CD4-positive, CD25-positive, alpha-beta regulatory T cell (primary cell): ENCODE results near the gene FYTTD1. TPM values are rescaled to one million over a fixed set of nuclear protein-coding genes. Genes with fewer than 3 reads are reported as not detected.

Experiments used
- polyA plus RNA-seq, 4 donors: library from polyadenylated mRNA; unstranded; fragments of 300-500 nt; fragmentation: Illumina TruSeq; gene quantifications; one replicate each; pipeline ENCODE4 v1.2.3, GENCODE V29; 2021
- total RNA-seq: library from RNA; stranded (reverse); gene quantifications from one replicate; pipeline ENCODE4 v1.2.3, GENCODE V29; 2022

Gene FYTTD1
- total and polyA plus RNA-seq, 5 donors from 2014 or later: 42.2 to 91.0 (median 83.3) TPM

Other genes starting within 250 kb of the FYTTD1 start
- gene BDH1, start 193.9 kb upstream of the FYTTD1 start, total RNA-seq: 20.3 TPM
- gene BDH1, start 193.9 kb upstream of the FYTTD1 start, polyA plus RNA-seq: 10 to 100 TPM; 13.5 to 29.8 (median 22.2) TPM
- gene RUBCN, start 13.0 kb upstream of the FYTTD1 start, total RNA-seq: 58.5 TPM
- 10 to 100 TPM; 17.5 to 28.2 (median 19.5) TPM for gene RUBCN, start 13.0 kb upstream of the FYTTD1 start, polyA plus RNA-seq
- 66.1 TPM for gene LRCH3, start 41.4 kb downstream of the FYTTD1 start, total RNA-seq
- gene LRCH3, start 41.4 kb downstream of the FYTTD1 start, polyA plus RNA-seq: 10 to 100 TPM; 12.2 to 19.6 (median 16.1) TPM
- gene RPL35A, start 200.3 kb downstream of the FYTTD1 start, total RNA-seq: 1,211 TPM
- gene RPL35A, start 200.3 kb downstream of the FYTTD1 start, polyA plus RNA-seq: 1,000 to 10,000 TPM; 1,609 to 2,226 (median 1,937) TPM
- gene LMLN, start 210.3 kb downstream of the FYTTD1 start, total RNA-seq: 2.5 TPM
- gene LMLN, start 210.3 kb downstream of the FYTTD1 start, polyA plus RNA-seq: 1 to 10 TPM in 3 of 4 donors, under 1 TPM in 1; 0.57 to 2.3 (median 1.4) TPM